HG03025 (cell line): ENCODE results near the gene RDH12.
"Not testable (repeated sequence)": the region's sequence is repeated elsewhere in the genome, so short reads cannot be mapped to it uniquely, and the experiment has no call there.

Experiments
- ATAC-seq: cut with Tn5 transposase; IDR thresholded peaks from one replicate; pipeline ENCODE4 v1.9.1; 2021; ENCODE audit warnings: mild to moderate bottlenecking, moderate library complexity; ENCODE audit not compliant: unreplicated experiment, low FRiP score

RDH12 gene

GRCh38 chr14:67701492-67701891 lies at the start of gene RDH12:
TSS of gene RDH12 (plus strand) at chr14:67701886. CDS start at chr14:67722643, 20,757 bp downstream.
- ATAC-seq: not testable (repeated sequence)

GRCh38 chr14:67652189-67652588 lies 49.5 kb upstream of the RDH12 start:
- ATAC-seq: no peak

DNA sequence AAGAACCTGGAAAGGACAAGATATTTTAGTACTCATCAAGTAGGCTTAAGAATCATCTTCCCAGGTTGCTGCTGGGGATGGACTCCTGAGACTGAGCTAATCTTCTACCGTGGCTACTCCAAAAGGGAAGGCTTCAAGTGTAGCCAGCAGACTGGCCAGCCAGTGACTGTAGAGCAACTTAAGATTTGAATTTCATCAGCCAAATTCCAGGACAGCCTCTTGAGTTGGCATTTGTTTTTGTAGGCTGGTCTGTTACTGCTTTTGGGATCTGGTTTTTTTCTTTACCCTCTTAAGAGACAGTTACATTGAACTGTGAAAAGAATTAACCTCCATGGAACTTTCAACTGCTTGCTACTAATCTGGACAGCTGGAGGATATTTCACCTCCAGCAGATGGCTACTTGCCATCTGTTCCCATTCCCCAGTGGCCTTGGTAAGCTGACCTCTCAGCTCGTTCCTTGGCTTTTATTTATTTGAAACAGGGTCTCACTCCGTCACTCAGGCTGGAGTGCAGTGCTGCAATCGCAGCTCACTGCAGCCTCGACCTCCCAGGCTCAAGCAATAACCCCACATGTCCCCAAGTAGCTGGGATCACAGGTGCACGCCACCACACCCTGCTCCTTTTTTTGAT lies 47.9 kb upstream of the RDH12 start:
- no peak for ATAC-seq

DNA sequence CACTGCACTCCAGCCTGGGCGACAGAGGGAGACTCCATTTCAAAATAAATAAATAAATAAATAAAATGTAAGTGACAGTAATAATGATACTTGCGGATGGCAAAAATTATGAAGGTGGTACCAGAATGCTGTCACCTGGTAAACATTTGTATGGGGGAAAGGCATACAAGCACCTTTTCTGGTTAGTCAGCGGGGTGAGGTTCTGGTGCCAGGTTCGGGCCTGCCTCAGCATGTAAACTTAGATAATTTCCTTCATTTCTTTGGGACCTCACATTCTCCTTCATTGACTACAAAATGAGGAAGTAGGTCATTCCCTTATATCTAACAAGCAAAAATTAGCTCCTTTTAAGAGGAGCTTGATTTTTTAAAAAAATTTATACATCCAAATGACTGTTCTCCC lies 38.1 kb upstream of the RDH12 start:
- ATAC-seq: no peak

DNA sequence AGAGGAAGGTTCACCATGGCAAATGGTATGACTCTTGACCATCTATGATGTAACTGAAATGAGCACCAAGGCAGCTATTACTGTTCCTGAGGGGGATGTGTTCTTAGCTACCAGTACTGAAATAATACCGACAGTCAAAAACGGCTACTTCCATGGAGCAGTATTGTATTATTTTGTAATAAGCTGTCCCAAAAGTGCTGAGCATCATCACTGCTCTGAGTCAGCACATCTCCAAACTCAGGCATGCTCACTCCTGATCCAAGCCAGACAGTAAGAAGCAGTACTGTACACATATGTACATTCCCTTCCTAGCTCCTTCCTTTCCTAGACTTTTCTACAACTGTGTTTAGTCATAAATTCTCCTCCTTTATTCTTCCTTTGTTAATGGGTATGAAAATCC lies 35.8 kb upstream of the RDH12 start:
- no peak for ATAC-seq

DNA sequence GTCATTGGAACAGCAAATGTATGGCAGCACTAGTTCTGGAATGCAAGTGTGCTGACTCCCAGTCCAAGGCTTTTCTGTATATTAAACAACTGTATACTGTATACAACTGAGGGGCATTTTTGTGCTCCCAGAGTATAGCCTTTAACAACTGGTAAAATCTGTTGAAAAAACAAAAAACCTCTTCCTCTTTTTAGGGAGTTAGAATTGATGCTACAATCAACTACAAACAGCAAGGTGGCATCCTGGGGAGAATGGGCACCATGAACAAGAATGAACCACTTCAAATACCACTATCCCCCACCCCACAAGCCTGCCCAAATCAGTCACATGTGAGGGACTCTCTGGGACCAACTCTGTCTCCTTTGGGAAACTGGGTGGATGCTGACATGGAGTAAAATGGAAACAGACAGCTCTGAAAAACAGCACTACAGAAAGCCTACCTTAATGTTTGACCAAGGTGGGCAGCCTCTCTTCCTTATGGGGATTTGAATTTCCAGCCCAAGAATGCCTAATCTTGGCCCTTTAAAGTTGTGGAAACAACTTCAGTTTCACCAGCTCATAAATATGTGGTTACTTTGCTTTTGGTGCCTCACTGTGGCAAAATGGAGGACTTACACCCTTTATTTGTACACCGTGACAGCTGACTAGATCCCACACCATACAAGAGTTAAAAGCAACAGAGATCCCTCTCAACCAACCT lies 34.8 kb upstream of the RDH12 start:
- ATAC-seq: no peak

- no peak for ATAC-seq
These were observed 33.1 kb upstream of the RDH12 start for GRCh38 chr14:67668559-67668958.

DNA sequence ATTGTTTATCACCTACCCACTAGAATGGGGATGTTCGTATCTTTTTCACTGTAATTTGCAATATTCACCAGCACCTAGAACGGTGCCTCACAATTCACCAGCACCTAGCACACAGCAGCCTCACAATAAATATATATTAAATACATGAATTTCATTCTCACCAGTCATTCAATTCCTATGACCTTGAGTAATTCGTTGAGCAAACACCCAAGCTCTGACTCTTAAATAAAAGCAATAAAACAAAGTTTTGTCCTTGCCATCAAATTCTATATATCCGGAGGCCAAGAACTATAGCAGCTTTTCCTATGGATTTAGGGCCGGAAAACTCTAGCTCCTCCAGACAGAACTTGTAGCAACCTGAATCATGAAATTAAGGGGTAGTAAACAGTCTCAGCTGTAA lies 28.2 kb upstream of the RDH12 start:
- no peak for ATAC-seq

DNA sequence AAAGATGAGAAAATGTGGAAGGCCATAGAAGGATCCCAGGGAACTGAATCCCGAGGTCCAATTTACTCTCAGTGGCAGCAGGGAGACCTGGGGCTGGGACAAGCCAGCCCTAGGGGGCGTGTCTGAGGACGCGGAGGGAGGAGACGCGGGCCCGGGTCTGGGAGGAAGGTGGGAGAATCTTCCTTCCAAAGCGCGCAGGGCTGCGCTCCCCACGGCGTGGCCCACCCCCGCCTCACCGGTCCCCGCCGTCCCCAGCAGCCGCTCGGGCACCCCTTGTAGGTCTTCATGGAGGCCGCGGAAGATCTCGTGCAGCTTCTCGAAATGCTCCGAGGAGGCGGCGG lies 27.6 kb upstream of the RDH12 start:
- peak; percentile 57 for ATAC-seq

DNA sequence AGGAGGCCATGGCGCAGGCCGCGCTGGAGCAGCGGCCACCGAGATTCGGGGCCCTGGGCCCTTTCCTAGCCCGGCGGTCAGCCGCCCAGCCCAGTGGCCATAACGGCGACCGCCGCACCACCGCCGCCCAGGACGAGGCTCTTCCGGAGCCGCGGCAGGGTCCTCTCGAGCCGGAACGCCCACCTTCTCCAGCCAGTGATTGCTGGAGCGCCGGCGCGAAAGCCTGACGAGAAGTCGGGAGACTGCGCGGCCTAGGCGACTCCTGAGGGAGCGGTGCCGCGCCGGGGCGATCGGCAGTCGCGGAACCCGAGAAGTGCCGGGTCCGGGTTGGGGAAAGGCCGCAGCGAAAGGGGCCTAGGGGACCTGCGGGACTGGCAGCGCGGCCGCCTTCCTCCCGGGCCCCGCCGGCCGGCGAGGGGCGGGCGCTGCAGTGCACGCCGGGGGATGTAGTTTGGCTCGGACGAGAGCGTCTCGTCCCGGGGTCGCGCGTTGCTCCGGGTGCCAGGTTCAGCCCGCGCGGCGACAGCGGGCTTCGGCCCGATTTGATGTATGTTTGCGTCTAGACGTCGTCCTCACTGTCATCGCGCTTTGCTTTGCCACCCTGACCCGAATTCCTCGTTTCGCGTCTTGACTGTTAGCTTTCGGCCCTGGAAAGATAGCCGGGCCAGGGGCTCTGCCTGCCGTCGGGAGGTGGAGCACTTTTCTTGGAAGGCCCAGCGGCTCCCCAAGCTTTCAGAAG lies 27.0 kb upstream of the RDH12 start, which contains the start of gene VTI1B:
TSS of gene VTI1B (minus strand) at position 153 of the 739 bp plus-strand sequence. CDS start at position 10, 143 bp downstream.
- peak; percentile 84 for ATAC-seq

DNA sequence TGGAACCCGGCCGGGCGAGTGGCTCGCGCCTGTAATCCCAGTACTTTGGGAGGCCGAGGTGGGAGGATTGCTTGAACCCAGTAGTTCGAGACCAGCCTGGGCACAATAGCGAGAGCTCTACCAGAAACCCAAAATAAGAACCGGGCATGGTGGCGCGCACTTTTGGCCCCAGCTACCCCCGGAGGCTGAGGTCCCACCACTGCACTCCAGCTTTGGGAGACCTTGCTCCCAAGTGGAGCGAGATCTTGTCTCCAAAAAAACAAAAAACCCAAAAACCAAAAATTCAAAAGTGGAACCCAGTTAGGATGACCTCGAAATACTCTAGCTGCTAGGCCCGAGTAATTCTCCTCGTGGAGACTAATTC lies 26.5 kb upstream of the RDH12 start:
- no peak for ATAC-seq

- ATAC-seq: no peak
These were observed 22.7 kb upstream of the RDH12 start for GRCh38 chr14:67679006-67679405.

DNA sequence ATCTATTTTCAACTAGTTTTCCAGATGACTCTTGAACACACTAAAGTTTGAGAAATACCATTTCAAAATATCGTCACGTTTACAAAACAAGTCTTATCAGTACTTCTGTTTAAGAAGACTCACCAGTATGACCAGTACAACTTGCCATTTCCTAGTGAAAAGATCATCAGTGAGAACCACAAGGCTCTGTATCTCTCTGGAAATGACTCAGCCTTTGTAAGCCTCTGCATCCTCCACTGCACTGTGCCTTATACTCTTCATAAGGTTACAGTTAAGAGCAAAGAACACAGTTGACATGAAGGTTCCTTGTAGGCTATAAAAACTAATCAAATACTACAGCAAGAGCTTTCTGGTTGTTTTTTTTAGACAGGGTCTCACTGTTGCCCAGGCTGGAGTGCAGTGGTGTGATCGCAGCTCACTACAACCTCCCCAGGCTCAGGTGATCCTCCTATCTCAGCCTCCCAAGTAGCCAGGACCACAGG lies 21.5 kb upstream of the RDH12 start:
- ATAC-seq: peak; percentile 88

GRCh38 chr14:67680941-67681340 lies 20.7 kb upstream of the RDH12 start:
- ATAC-seq: no peak

GRCh38 chr14:67683842-67684241 lies 17.8 kb upstream of the RDH12 start:
- ATAC-seq: no peak

DNA sequence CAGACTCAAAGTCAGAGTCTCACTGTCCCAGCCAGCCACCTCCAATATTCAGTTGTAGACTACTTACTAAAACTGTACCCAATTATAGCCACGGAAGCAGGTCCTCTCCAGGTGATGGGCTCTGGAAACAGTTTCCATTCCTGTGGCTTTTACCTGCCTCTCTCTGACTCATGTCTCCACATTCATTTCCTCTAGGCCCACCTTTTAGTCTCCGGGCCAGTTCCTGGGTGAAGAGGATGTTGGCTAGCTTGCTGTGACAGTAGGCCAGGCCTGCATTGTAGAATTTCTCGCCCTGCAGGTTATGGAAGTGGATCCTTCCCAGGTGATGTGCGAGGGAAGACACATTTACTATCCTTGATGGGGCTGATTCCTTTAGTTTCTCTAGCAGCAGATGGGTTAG lies 11.7 kb upstream of the RDH12 start:
- no peak for ATAC-seq

- ATAC-seq: peak; percentile 61
These were observed 6.8 kb upstream of the RDH12 start for GRCh38 chr14:67694791-67695393.

DNA sequence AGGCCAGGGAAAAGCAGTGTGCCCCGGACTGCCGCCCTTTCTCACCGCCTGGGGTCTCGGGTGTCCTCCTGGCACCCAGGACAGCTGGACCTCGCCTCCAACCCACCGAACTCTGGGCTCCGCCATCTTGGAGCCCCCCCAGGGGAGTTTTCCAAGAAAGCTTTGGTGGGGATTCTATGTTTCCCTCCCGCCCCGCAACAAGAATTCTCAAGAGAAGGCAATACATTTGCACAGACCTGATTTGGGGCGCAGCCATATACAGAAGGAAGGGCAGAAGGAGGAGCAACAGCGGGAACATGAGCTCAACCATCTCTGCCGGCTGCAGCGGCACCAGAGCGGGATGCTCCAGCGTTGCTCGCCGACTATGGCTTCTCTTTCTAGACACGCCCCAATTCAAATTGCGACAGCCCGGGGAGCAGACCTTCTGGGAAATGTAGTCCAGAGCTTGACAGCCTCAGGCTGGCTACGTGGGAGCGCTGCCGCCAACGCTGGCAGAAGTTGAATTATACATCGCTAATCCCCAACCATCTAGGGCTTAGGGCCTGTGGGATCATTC lies 6.2 kb upstream of the RDH12 start, which contains the start of gene RDH11:
TSS of gene RDH11 (minus strand) at position 371 of the 556 bp plus-strand sequence. CDS start at position 310, 61 bp downstream.
- peak; percentile 87 for ATAC-seq

DNA sequence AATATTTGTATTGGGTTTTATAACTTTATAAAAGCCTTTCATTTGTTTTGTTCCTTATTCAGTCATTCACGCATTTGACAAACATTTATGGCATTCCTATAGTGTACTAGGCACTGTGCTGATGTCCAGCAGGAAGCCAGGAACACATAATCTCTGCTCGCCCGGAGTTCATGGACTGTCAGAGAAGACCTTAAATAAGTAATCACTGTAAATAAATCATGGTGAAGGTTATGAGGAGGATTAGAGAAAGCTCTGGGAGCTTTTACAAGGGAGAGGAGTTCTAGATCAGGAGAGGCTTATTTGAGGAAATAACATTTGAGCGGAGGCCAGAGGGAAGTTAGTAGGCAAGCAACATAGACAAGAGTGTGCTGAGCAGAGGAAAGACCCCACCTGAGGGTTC lies 4.7 kb upstream of the RDH12 start:
- ATAC-seq: no peak

DNA sequence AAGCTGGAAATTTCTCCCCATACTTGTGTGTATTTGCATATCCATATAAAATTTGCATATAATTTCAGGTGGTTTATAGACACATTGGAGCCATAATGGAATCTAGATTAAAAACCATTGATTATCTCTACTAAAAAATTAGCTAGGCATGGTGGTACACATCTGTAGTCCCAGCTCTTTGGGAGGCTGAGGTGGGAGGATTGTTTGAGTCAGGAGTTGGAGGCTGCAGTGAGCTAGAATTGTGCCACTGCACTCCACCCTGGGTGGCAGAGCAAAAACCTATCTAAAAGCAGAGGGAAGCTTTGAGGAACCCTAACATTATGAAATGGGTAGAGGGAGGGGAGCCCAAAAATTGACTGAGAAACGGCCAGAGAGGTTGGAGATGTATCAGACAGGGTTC lies 3.5 kb upstream of the RDH12 start:
- no peak for ATAC-seq

GRCh38 chr14:67703997-67704396 lies 2.3 kb downstream of the RDH12 start:
- no peak for ATAC-seq
